AG09309 (cell line): ENCODE results near the gene STUB1.

Experiments
- DNase-seq: peaks from one replicate; pipeline ENCODE4 v3.0.0-alpha.2; 2010; ENCODE audit warnings: low read depth
- H3K4me3 ChIP-seq: 2 replicates; pipeline ENCODE4 v1.5.1; 2011; ENCODE audit warnings: mild to moderate bottlenecking, low read depth, low read length, moderate library complexity; ENCODE audit not compliant: control insufficient read depth
- TF ChIP-seq, protein P1 (sequence below): IDR thresholded peaks from 2 replicates; pipeline ENCODE4 v1.5.1; 2011; ENCODE audit warnings: mild to moderate bottlenecking, low read depth, low read length, inconsistent platforms; ENCODE audit not compliant: insufficient read depth, control insufficient read depth; ENCODE audit errors: missing control alignments

STUB1 gene

DNA sequence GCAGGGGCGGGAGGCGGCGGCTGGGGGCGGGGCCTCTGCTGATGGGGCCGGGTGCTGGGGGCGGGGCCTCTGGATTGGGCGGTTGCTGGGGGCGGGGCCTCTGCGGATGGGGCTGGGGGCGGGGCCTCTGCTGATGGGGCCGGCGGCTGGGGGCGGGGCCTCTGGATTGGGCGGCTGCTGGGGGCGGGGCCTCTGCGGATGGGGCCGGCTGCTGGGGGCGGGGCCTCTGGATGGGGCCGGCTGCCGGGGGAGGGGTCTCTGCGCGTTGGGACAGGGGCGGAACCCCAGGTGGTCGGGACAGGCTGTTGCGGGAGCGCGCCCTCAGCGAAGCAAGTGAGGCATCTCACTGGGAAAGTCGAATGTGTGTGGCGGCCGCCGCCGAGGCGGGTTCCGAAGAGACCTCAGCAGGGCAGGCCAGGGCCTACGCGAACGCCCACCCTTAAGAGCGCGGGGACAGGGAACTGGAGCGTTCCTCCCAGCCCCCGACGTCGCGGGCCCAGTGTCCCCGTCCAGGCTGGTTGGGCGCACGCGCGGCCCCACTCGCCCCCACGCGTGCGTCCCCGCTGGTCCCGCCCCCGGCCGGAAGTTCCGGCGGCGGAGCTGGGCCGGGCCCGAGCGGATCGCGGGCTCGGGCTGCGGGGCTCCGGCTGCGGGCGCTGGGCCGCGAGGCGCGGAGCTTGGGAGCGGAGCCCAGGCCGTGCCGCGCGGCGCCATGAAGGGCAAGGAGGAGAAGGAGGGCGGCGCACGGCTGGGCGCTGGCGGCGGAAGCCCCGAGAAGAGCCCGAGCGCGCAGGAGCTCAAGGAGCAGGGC is at the start of gene STUB1:
Gene STUB1, plus strand, starts transcription at position 597 of the 811 bp plus-strand sequence. Its CDS starts 116 bp downstream, at position 713.
- H3K4me3 ChIP-seq, result peak within 1 kb of the TSS; percentile 77
- TF ChIP-seq, protein P1, sequence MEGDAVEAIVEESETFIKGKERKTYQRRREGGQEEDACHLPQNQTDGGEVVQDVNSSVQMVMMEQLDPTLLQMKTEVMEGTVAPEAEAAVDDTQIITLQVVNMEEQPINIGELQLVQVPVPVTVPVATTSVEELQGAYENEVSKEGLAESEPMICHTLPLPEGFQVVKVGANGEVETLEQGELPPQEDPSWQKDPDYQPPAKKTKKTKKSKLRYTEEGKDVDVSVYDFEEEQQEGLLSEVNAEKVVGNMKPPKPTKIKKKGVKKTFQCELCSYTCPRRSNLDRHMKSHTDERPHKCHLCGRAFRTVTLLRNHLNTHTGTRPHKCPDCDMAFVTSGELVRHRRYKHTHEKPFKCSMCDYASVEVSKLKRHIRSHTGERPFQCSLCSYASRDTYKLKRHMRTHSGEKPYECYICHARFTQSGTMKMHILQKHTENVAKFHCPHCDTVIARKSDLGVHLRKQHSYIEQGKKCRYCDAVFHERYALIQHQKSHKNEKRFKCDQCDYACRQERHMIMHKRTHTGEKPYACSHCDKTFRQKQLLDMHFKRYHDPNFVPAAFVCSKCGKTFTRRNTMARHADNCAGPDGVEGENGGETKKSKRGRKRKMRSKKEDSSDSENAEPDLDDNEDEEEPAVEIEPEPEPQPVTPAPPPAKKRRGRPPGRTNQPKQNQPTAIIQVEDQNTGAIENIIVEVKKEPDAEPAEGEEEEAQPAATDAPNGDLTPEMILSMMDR, result no peak
- DNase-seq, result no peak

DNA sequence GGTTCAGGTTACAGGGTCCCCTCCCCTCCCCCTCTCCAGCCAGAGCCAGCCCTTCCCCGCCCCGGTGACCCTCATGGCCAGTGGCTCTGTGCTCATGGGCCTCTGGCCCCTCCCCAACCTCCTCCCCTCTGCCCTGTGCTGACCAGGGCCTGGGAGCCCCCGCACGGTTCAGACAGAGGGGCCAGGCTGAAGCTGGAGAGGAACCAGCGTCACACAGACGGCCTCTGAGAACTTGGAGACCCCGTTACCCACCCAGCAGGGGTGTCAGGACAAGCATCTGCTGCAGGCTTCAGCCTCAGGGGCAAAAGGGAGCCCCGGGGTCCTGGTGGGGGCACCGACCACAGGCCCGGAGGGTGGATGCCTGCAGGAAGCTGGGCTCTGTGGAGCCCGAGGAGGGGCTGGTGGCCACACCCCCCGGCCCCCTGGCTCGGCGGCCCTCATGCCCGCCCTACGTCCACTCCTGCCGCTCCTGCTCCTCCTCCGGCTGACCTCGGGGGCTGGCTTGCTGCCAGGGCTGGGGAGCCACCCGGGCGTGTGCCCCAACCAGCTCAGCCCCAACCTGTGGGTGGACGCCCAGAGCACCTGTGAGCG is 49.3 kb upstream of the STUB1 start, which contains the start of gene WFIKKN1:
Gene WFIKKN1, plus strand, starts transcription at position 171 of the 591 bp plus-strand sequence. Its CDS starts 269 bp downstream, at position 440.
- TF ChIP-seq, protein P1, result no peak
- no peak for DNase-seq
- H3K4me3 ChIP-seq, result no peak within 1 kb of the TSS

DNA sequence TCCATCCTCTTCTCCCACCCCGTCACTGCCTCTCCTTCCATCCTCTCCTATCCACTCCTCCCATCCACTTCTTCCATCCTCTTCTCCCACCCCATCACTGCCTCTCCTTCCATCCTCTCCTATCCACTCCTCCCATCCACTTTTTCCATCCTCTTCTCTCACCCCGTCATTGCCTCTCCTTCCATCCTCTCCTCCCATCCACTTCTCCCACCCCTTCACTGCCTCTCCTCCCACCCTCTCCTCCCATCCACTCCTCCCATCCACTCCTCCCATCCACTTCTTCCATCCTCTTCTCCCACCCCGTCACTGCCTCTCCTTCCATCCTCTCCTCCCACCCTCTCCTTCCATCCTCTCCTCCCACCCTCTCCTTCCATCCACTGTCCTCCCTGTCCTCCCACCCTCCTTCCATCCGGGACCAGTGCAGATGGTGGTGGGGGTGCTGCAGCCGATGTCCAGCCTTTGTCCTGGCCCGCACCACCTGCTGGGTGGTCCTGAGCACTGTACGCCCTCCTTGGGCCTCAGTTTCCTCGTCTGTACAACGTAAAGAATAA is 48.3 kb upstream of the STUB1 start:
- no peak for DNase-seq
- TF ChIP-seq, protein P1, result no peak
- no peak overlapping the region for H3K4me3 ChIP-seq

DNA sequence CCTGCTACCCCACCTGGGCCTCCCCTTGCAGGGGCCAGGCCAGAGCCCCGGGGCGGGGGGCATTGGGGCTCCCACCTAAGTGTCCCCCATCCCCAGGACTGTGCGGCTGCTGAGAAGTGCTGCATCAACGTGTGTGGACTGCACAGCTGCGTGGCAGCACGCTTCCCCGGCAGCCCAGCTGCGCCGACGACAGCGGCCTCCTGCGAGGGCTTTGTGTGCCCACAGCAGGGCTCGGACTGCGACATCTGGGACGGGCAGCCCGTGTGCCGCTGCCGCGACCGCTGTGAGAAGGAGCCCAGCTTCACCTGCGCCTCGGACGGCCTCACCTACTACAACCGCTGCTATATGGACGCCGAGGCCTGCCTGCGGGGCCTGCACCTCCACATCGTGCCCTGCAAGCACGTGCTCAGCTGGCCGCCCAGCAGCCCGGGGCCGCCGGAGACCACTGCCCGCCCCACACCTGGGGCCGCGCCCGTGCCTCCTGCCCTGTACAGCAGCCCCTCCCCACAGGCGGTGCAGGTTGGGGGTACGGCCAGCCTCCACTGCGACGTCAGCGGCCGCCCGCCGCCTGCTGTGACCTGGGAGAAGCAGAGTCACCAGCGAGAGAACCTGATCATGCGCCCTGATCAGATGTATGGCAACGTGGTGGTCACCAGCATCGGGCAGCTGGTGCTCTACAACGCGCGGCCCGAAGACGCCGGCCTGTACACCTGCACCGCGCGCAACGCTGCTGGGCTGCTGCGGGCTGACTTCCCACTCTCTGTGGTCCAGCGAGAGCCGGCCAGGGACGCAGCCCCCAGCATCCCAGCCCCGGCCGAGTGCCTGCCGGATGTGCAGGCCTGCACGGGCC is 47.5 kb upstream of the STUB1 start:
- no peak overlapping the region for H3K4me3 ChIP-seq
- TF ChIP-seq, protein P1, result no peak

DNA sequence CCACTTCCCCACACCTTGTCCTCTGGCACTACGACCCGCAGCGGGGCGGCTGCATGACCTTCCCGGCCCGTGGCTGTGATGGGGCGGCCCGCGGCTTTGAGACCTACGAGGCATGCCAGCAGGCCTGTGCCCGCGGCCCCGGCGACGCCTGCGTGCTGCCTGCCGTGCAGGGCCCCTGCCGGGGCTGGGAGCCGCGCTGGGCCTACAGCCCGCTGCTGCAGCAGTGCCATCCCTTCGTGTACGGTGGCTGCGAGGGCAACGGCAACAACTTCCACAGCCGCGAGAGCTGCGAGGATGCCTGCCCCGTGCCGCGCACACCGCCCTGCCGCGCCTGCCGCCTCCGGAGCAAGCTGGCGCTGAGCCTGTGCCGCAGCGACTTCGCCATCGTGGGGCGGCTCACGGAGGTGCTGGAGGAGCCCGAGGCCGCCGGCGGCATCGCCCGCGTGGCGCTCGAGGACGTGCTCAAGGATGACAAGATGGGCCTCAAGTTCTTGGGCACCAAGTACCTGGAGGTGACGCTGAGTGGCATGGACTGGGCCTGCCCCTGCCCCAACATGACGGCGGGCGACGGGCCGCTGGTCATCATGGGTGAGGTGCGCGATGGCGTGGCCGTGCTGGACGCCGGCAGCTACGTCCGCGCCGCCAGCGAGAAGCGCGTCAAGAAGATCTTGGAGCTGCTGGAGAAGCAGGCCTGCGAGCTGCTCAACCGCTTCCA is 46.7 kb upstream of the STUB1 start:
- TF ChIP-seq, protein P1, result no peak
- no peak overlapping the region for H3K4me3 ChIP-seq
- no peak for DNase-seq

More for the DNA sequence above, 47.5 kb upstream of the STUB1 start:
- DNase-seq, result no peak

DNA sequence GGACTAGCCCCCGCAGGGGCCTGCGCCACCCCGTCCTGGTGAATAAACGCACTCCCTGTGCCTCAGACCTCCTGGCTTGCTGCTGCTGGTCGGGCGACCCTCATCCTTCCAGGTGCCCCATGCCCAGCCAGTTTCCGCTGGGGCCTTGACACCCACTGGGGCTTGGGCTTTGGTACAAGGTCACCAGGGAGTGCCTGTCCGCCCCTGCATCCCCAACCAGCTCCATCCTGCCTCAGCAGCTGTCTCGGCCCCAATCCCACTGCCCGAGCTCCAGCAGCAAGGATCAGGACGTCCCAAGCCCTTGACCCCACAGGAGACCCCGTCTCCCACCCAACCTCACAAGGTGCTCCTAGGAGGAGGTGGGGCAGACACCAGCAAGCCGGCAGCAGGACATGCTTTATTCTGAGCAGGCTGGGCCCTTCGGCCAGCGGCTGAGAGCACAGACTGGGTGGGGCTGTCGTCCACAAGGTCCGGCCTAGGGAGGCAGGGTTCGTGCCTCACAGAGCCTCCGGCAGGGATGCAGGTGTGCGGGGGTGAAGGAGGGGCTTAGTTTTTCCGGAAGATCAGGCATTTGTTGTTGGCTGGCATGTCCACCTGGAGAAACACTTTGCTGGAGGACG is 46.0 kb upstream of the STUB1 start:
- no peak overlapping the region for H3K4me3 ChIP-seq
- TF ChIP-seq, protein P1, result no peak
- DNase-seq, result no peak
